Neural progenitor cell (in vitro differentiated cells): ENCODE measurements around the gene S1PR5. TPM values are rescaled to one million over a fixed set of nuclear protein-coding genes. Genes with fewer than 3 reads are reported as not detected.

ENCODE experiments used
- DNase-seq: peaks from one replicate; pipeline ENCODE4 v3.0.0-alpha.2; 2016; ENCODE audit warnings: low spot score
- H2AFZ ChIP-seq: fragments of 200-600 bp; sonication (generic); replicated peaks from 2 replicates; pipeline ENCODE4 v1.6.1; 2016; ENCODE audit warnings: antibody characterized with exemption
- H3F3A ChIP-seq: fragments of 200-600 bp; sonication (generic); 2 replicates; pipeline ENCODE4 v1.6.1; 2016; ENCODE audit warnings: antibody characterized with exemption, low read depth
- H3K27ac ChIP-seq: fragments of 200-600 bp; sonication (generic); 2 replicates; pipeline ENCODE4 v1.5.1; 2016; ENCODE audit warnings: mild to moderate bottlenecking
- H3K27me3 ChIP-seq: fragments of 200-600 bp; sonication (generic); 2 replicates; pipeline ENCODE4 v1.6.1; 2016; ENCODE audit warnings: mild to moderate bottlenecking, moderate library complexity
- H3K36me3 ChIP-seq: fragments of 200-600 bp; sonication (generic); 2 replicates; pipeline ENCODE4 v1.5.1; 2016
- H3K4me1 ChIP-seq: fragments of 200-600 bp; sonication (generic); 2 replicates; pipeline ENCODE4 v1.6.1; 2016; ENCODE audit warnings: mixed run types
- H3K4me2 ChIP-seq: fragments of 200-600 bp; sonication (generic); 2 replicates; pipeline ENCODE4 v1.6.1; 2016
- H3K4me3 ChIP-seq: fragments of 200-600 bp; sonication (generic); 2 replicates; pipeline ENCODE4 v1.5.1; 2016
- H3K79me2 ChIP-seq: fragments of 200-600 bp; sonication (generic); 2 replicates; pipeline ENCODE4 v1.6.1; 2016; ENCODE audit warnings: low read depth
- H3K9ac ChIP-seq: fragments of 200-600 bp; sonication (generic); 2 replicates; pipeline ENCODE4 v1.6.1; 2016
- H3K9me3 ChIP-seq: fragments of 200-600 bp; sonication (generic); 2 replicates; pipeline ENCODE4 v1.5.1; 2016; ENCODE audit warnings: low read depth
- H4K20me1 ChIP-seq: fragments of 200-600 bp; sonication (generic); 2 replicates; pipeline ENCODE4 v1.6.1; 2016; ENCODE audit warnings: low read depth
- H3K27ac Mint-ChIP-seq: 3 replicates; pipeline ENCODE4 v1.8.0; 2021; ENCODE audit warnings: mixed read lengths
- H3K27me3 Mint-ChIP-seq: 2 replicates; pipeline ENCODE4 v1.8.0; 2022; ENCODE audit warnings: low read depth, mild to moderate bottlenecking, inconsistent platforms, moderate library complexity, mixed read lengths; ENCODE audit not compliant: insufficient read depth
- H3K36me3 Mint-ChIP-seq: 3 replicates; pipeline ENCODE4 v1.8.0; 2021; ENCODE audit warnings: mixed read lengths
- H3K4me1 Mint-ChIP-seq: 3 replicates; pipeline ENCODE4 v1.8.0; 2021; ENCODE audit warnings: mixed read lengths
- H3K4me3 Mint-ChIP-seq: 3 replicates; pipeline ENCODE4 v1.8.0; 2021; ENCODE audit warnings: mild to moderate bottlenecking, moderate library complexity, mixed read lengths
- H3K9me3 Mint-ChIP-seq: 3 replicates; pipeline ENCODE4 v1.8.0; 2020; ENCODE audit warnings: mixed read lengths
- EZH2 ChIP-seq: fragments of 200-600 bp; sonication (generic); IDR thresholded peaks from 2 replicates; pipeline ENCODE4 v1.6.1; 2017; ENCODE audit warnings: antibody characterized with exemption, mild to moderate bottlenecking, moderate library complexity
- EZH2phosphoT487 ChIP-seq: fragments of 200-600 bp; sonication (generic); IDR thresholded peaks from 2 replicates; pipeline ENCODE4 v1.6.1; 2017; ENCODE audit warnings: antibody characterized with exemption
- total RNA-seq: library from RNA; depleted of rRNA; stranded (reverse); fragments of >200 nt; gene quantifications from 2 replicates; pipeline ENCODE4 v1.2.3, GENCODE V29; 2015; ENCODE audit warnings: low replicate concordance
- TF ChIP-seq, protein P1 (sequence below): fragments of 200-600 bp; sonication (generic); IDR thresholded peaks from 2 replicates; pipeline ENCODE4 v1.5.1; 2017; ENCODE audit warnings: antibody characterized with exemption, mild to moderate bottlenecking

Gene S1PR5
- total RNA-seq, 1 donor from 2014 or later = 0.15 TPM

DNA sequence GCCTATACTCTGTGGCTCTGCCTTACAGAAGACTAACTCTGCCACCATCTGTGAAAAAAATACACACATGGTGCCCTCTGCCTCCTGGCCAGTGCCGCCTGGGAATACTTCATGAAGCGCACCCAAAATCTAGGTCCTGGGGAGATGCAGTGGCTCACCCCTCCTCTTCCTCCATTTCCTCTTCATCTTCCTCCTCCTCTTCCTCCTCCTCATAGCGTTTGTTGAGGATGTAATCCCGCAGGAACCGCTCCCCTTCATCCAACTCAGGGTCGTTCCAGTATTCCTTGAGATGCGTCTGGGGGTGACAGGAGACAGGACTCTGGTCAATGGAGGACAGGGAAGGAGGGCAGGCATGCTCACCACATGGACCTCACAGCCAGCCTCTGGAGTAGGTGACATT is 42.9 kb upstream of the S1PR5 start:
- no peak overlapping the region for H3K4me3 ChIP-seq
- H3K9ac ChIP-seq = no peak overlapping the region
- H2AFZ ChIP-seq = no peak overlapping the region
- H3K4me2 ChIP-seq = no peak overlapping the region
- H3K4me1 ChIP-seq = peaks cover 7% of the 10 kb centered on the region
- no peaks in the 10 kb centered on the region for H3K27me3 ChIP-seq
- Mint-ChIP-seq H3K4me3 (no peak overlapping the region), H3K9me3 (no peaks in the 10 kb centered on the region), H3K36me3 (peaks cover 12% of the 10 kb centered on the region), H3K27me3 (peaks cover 2% of the 10 kb centered on the region), H3K4me1 (peaks cover 8% of the 10 kb centered on the region), H3K27ac (no peak overlapping the region)
- DNase-seq = no peak
- H3K9me3 ChIP-seq = no peaks in the 10 kb centered on the region
- H3F3A ChIP-seq = peaks cover 16% of the 10 kb centered on the region
- peaks cover 22% of the 10 kb centered on the region for H3K79me2 ChIP-seq
- no peaks in the 10 kb centered on the region for H3K36me3 ChIP-seq
- peaks cover 15% of the 10 kb centered on the region for H4K20me1 ChIP-seq
- H3K27ac ChIP-seq = no peak overlapping the region
- no peak for TF ChIP-seq EZH2phosphoT487
- no peak for TF ChIP-seq EZH2
- TF ChIP-seq, protein P1, sequence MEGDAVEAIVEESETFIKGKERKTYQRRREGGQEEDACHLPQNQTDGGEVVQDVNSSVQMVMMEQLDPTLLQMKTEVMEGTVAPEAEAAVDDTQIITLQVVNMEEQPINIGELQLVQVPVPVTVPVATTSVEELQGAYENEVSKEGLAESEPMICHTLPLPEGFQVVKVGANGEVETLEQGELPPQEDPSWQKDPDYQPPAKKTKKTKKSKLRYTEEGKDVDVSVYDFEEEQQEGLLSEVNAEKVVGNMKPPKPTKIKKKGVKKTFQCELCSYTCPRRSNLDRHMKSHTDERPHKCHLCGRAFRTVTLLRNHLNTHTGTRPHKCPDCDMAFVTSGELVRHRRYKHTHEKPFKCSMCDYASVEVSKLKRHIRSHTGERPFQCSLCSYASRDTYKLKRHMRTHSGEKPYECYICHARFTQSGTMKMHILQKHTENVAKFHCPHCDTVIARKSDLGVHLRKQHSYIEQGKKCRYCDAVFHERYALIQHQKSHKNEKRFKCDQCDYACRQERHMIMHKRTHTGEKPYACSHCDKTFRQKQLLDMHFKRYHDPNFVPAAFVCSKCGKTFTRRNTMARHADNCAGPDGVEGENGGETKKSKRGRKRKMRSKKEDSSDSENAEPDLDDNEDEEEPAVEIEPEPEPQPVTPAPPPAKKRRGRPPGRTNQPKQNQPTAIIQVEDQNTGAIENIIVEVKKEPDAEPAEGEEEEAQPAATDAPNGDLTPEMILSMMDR = no peak

DNA sequence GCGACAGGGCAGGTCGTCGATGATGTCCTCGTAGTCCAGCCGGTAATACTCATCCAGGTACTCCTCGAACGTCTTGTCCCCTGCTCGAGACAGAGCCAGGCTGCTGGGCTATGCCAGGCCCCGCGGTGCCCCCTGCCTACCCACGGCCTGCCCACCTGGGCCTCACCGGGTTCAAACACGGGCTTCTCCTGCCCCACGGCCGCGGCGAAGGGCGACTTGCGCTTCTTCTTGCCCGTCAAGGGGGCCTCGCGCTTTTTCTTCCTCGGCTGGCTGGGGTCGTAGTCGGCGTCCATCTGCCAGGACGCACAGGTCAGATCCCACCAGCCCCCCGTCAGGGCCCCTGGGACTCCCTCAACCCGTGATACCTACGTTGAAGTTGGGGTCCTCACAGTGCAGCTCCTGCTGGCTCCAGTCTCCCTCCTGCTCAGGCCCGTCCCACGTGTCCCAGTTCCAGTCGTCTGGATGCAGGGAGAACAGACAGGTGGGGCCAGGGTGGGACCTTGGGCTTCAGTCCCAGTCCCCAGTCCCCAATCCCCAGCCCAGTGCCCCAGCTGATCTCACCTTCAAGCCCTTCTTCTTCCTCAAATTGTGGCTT is 40.5 kb upstream of the S1PR5 start:
- Histone ChIP-seq H3K9me3 (no peaks in the 10 kb centered on the region), H3K27me3 (no peaks in the 10 kb centered on the region), H3K79me2 (no peaks in the 10 kb centered on the region), H3K4me1 (no peaks in the 10 kb centered on the region), H2AFZ (no peak overlapping the region), H4K20me1 (no peaks in the 10 kb centered on the region), H3K27ac (no peak overlapping the region), H3K4me2 (no peak overlapping the region), H3K9ac (no peak overlapping the region), H3K36me3 (no peaks in the 10 kb centered on the region), H3K4me3 (no peak overlapping the region), H3F3A (peaks cover 14% of the 10 kb centered on the region)
- TF ChIP-seq EZH2 = no peak
- TF ChIP-seq EZH2phosphoT487 = no peak
- TF ChIP-seq, protein P1 = no peak
- Mint-ChIP-seq H3K9me3 (no peaks in the 10 kb centered on the region), H3K27ac (no peak overlapping the region), H3K4me1 (no peaks in the 10 kb centered on the region), H3K4me3 (no peak overlapping the region), H3K27me3 (no peaks in the 10 kb centered on the region), H3K36me3 (peaks cover 16% of the 10 kb centered on the region)
- DNase-seq = no peak

DNA sequence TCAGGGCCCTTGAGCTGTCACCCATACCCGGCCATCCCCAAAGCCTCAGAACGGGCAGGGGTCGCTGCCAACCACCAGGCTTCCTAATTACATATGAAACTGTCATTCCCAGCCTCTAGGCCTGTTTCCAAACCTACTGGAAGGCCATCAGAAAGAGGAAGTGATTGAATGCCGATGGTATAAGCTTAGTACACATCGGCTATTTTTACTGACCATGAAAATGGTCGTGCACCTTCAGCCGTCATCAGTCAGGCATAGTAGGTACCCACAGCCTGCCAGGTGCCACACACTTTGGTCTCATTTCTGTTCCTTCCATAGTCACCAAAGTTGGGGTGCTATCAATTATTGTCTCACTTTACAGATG is 38.3 kb upstream of the S1PR5 start:
- H3K4me2 ChIP-seq = no peak overlapping the region
- Mint-ChIP-seq H3K27ac (no peak overlapping the region), H3K36me3 (peaks cover 21% of the 10 kb centered on the region), H3K9me3 (no peaks in the 10 kb centered on the region), H3K4me1 (no peaks in the 10 kb centered on the region), H3K4me3 (no peak overlapping the region), H3K27me3 (no peaks in the 10 kb centered on the region)
- H3K4me3 ChIP-seq = no peak overlapping the region
- no peaks in the 10 kb centered on the region for H3K79me2 ChIP-seq
- no peaks in the 10 kb centered on the region for H3K4me1 ChIP-seq
- H3K9ac ChIP-seq = no peak overlapping the region
- H3K27me3 ChIP-seq = no peaks in the 10 kb centered on the region
- H3K36me3 ChIP-seq = no peaks in the 10 kb centered on the region
- H2AFZ ChIP-seq = no peak overlapping the region
- no peaks in the 10 kb centered on the region for H3K9me3 ChIP-seq
- H4K20me1 ChIP-seq = no peaks in the 10 kb centered on the region
- DNase-seq = no peak
- TF ChIP-seq, protein P1 = no peak
- H3F3A ChIP-seq = peaks cover 22% of the 10 kb centered on the region
- no peak overlapping the region for H3K27ac ChIP-seq
